WI38 (cell line): Measurements from ENCODE around the gene ADPGK.
"Not testable (repeated sequence)": the region's sequence is repeated elsewhere in the genome, so short reads cannot be mapped to it uniquely, and the experiment has no call there.

ENCODE experiments used
- H3K4me3 ChIP-seq: 2 replicates; pipeline ENCODE4 v1.5.1; 2011; ENCODE audit warnings: low read depth, mild to moderate bottlenecking, control low read depth, low read length
- TF ChIP-seq, protein P1 (sequence below): IDR thresholded peaks from 2 replicates; pipeline ENCODE4 v1.5.1; 2012; ENCODE audit warnings: low read depth, mild to moderate bottlenecking, control low read depth, low read length

The ADPGK gene

DNA sequence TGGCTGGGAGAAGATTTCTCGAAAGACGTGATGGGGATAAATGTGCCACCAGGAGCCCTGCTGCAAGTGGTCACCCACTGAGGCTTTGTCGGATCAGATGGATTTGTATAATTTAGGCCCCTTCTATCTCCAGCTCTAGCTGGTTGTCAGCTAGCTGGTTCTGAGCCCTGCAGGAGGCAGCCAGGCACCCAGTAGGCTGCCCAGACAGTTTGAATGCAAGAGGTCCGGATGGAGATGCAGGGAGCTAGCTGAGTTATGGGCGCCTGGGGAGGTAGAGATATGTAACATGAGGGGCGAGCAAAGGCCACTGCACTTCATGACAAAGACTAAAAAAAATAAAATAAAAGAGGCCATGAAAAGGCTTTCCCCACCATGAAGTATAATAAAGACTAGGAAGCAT, 35.1 kb upstream of the ADPGK start:
- no peak overlapping the region for H3K4me3 ChIP-seq
- TF ChIP-seq, protein P1, sequence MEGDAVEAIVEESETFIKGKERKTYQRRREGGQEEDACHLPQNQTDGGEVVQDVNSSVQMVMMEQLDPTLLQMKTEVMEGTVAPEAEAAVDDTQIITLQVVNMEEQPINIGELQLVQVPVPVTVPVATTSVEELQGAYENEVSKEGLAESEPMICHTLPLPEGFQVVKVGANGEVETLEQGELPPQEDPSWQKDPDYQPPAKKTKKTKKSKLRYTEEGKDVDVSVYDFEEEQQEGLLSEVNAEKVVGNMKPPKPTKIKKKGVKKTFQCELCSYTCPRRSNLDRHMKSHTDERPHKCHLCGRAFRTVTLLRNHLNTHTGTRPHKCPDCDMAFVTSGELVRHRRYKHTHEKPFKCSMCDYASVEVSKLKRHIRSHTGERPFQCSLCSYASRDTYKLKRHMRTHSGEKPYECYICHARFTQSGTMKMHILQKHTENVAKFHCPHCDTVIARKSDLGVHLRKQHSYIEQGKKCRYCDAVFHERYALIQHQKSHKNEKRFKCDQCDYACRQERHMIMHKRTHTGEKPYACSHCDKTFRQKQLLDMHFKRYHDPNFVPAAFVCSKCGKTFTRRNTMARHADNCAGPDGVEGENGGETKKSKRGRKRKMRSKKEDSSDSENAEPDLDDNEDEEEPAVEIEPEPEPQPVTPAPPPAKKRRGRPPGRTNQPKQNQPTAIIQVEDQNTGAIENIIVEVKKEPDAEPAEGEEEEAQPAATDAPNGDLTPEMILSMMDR: no peak

DNA sequence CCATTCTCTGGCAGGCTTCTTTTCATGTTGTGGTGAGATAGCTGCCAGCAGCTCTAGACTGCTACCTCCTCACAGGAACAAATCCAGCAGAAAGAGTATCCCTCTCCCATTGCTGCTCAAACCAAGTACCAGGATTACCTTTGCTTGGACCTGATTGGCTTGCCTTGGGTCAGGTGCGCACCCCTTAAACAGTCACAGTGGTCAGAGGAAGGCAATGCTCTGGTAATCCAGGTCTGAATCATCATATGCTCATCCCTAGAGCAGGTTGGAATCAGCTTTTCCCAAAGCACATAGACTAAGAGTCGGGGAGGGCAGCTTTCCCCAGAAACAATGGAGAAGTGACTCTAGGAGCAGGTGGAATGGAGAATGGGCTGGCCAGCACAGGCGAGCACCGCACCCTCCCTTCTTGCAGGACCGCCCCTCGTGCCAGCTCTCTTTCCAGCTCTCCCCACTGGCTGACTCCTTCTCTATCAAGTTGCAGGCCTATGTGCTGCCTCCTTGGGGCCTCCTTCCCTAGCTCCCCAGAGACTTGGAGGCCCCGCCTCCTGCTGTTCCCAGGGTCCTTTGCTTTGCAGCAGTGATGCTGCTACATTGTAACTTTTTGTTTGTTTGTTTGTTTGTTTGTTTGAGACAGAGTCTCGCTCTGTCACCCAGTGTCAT, 29.9 kb upstream of the ADPGK start:
- H3K4me3 ChIP-seq: no peak overlapping the region
- TF ChIP-seq, protein P1: no peak

DNA sequence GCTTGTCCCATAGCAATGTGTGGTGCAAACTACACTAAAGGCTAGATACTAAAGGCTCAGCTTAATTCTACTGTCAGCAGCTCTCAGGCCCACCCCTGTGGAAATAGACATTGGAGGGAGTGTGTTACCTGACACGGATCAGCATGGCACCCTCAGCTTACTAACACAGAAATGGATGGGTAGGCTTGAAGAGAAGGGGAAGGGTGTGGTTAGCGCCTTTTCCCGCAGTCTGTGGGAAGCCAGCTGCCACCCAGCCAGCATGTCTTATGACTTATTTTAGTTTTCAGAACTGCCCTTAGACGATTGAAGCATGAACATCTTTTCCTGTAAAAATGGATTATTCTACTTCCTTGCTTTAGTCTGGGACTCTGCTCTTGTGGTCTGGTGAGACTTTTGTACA, 25.8 kb upstream of the ADPGK start:
- TF ChIP-seq, protein P1: no peak
- no peak overlapping the region for H3K4me3 ChIP-seq

DNA sequence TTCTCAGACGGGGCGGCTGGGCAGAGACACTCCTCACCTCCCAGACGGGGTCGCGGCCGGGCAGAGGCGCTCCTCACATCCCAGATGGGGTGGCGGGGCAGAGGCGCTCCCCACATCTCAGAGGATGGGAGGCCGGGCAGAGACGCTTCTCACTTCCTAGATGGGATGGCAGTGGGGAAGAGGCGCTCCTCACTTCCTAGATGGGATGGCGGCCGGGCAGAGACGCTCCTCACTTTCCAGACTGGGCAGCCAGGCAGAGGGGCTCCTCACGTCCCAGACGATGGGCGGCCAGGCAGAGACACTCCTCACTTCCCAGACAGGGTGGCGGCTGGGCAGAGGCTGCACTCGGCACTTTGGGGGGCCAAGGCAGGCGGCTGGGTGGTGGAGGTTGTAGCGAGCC, 23.8 kb upstream of the ADPGK start:
- H3K4me3 ChIP-seq: not testable (repeated sequence)

DNA sequence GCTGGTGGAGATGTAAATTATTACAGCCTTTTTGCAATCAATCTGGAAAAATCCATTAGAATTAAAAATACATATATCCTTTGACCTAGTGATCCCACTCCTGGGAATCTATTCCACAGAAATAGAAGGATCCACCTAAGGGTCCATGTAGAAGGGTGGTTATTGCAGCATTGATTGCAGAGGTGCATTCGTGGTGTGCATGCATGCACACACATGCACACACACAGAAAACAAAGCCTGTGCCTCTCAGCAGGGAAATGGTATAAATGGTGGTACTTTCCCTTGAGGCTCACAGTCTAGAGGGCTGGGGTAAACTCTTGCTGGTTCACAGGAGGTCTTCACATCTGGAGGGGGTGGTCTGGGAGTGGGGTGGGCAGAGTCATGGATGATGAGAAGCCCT, 19.4 kb upstream of the ADPGK start:
- TF ChIP-seq, protein P1: no peak
- no peak overlapping the region for H3K4me3 ChIP-seq

DNA sequence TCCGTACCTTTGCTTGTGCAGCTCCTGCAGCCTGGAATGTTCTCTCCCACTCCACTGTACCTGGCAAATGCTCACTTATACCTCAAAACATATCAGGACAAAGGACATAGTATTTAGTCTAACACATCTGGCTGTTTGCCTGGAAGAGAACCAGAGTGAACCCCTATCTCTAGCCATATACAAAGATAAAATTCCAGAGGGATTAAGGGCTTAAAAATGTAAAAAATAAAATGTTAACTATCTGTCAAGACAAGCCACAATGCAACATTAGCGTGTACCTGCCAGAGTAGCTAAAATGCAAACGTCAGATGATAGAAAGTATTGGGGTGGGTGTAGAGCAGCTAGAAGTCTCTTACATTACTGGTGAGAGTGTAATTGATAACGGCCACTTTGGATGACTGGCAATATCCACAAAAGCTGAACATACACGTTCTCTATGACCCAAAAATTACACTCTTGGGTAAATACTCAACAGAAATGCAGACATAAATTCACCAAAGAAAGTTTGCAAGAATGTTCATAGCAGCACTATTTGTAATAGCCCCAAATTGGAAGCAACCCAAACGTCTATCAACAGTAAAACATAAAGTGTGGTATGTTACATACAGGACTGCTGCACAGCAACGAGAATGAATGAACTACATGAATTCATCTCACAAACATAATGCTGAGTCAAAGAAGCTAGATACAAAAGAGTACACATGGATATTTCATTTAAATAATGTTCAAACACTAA, 18.2 kb upstream of the ADPGK start:
- TF ChIP-seq, protein P1: no peak
- H3K4me3 ChIP-seq: no peak overlapping the region

DNA sequence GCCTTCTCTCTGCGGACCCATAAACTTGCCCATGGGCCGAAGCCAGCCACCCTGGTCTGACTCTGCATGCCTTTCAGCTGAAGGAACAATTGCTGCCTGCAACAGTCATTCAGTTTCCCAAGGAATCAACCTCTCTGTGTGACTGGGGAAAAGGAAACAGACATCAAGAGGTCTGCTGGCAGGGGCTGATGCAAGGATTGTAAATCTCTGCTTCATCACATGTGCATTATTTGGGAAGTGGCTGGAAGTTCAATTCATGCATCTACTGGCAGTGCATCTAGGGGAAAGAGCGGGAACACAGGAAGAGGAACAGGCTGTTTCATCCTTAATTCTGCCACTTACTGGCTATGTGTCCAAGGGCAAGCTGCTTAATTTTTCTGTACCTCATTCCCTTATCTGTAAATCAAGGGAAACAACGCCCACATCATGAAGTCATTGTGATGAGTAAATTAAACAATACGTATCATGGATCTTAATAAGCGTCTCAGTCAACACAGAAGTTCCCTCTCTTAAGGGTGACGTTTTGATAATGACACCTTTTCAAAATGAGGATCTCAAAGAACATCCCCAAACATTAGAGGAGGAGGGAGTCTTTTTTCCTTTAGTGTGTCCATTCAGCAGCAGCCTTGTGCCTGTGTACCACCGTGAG, 17.4 kb upstream of the ADPGK start:
- H3K4me3 ChIP-seq: no peak overlapping the region
- TF ChIP-seq, protein P1: no peak
